ENCODE data around the gene AGBL4. TPM values are rescaled to one million over a fixed set of nuclear protein-coding genes. Genes with fewer than 3 reads are reported as not detected.

AGBL4 gene
- total RNA-seq, 2 donors from 2014 or later: 0.40 to 5.5 TPM

- DNase-seq: no peak
- Histone ChIP-seq H3K36me3 (ENCODE audit: control insufficient read depth, insufficient read depth, low read length) (no peaks in the 10 kb centered on the region), H3K9me3 (ENCODE audit: control insufficient read depth, low read length) (peaks cover 94% of the 10 kb centered on the region), H3K27me3 (ENCODE audit: control insufficient read depth, insufficient read depth, low read length, poor library complexity, severe bottlenecking) (no peaks in the 10 kb centered on the region), H3K4me1 (ENCODE audit: control insufficient read depth, insufficient read depth, low read length) (no peaks in the 10 kb centered on the region), H3K27ac (ENCODE audit: low read depth, low read length) (no peak overlapping the region), H3K9ac (ENCODE audit: extremely low read depth, low read length, poor library complexity, severe bottlenecking) (no peak overlapping the region), H3K4me3 (ENCODE audit: low read length) (no peak overlapping the region)
- Mint-ChIP-seq H3K36me3 (ENCODE audit: low read depth) (no peaks in the 10 kb centered on the region), H3K4me3 (no peak overlapping the region), H3K4me1 (no peaks in the 10 kb centered on the region), H3K27me3 (ENCODE audit: insufficient read depth) (peaks cover 2% of the 10 kb centered on the region), H3K9me3 (peaks cover 44% of the 10 kb centered on the region), H3K27ac (no peak overlapping the region)
- 36 to 50% methylated on average over 1 of the region's 1 CpG for WGBS, 2 experiments (ENCODE audit: insufficient coverage in 1 of 2, insufficient read length in 1 of 2)
- no peak for TF ChIP-seq CTCF (conservative IDR thresholded peaks at IDR 0.05)
Measured at GRCh38 chr1:49358036-49358435, 665.7 kb downstream of the AGBL4 start.

DNA sequence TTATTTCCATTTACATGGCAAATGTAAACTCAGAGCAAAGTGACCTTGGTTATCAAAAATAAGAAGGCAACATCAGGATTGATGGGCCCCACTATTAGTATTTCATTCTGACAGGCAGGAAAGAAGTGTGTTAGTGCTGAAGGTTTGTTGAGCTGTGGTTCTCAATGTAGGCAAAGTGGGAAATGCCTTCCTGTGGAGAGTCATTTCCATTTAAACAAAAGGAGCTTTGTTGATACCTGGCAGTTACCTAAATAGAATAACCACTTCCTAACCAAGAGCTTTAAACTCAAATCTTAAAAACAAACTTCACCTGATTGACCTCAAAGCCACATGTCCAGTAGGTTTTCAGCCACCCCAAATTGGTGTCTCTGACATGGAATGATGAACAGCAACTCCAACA lies 667.2 kb downstream of the AGBL4 start:
- H3K27ac ChIP-seq (ENCODE audit: low read depth, low read length): no peak overlapping the region
- peaks cover 94% of the 10 kb centered on the region for H3K9me3 ChIP-seq (ENCODE audit: control insufficient read depth, low read length)
- no peak for TF ChIP-seq CTCF (conservative IDR thresholded peaks at IDR 0.05)
- H3K4me3 ChIP-seq (ENCODE audit: low read length): no peak overlapping the region
- H3K27me3 ChIP-seq (ENCODE audit: control insufficient read depth, insufficient read depth, low read length, poor library complexity, severe bottlenecking): no peaks in the 10 kb centered on the region
- Mint-ChIP-seq H3K9me3 (peaks cover 46% of the 10 kb centered on the region), H3K27ac (no peak overlapping the region), H3K4me1 (no peaks in the 10 kb centered on the region), H3K36me3 (ENCODE audit: low read depth) (no peaks in the 10 kb centered on the region), H3K27me3 (ENCODE audit: insufficient read depth) (peaks cover 2% of the 10 kb centered on the region), H3K4me3 (no peak overlapping the region)
- DNase-seq: peak; percentile 52
- no peak overlapping the region for H3K9ac ChIP-seq (ENCODE audit: extremely low read depth, low read length, poor library complexity, severe bottlenecking)
- H3K36me3 ChIP-seq (ENCODE audit: control insufficient read depth, insufficient read depth, low read length): no peaks in the 10 kb centered on the region
- no peaks in the 10 kb centered on the region for H3K4me1 ChIP-seq (ENCODE audit: control insufficient read depth, insufficient read depth, low read length)

DNA sequence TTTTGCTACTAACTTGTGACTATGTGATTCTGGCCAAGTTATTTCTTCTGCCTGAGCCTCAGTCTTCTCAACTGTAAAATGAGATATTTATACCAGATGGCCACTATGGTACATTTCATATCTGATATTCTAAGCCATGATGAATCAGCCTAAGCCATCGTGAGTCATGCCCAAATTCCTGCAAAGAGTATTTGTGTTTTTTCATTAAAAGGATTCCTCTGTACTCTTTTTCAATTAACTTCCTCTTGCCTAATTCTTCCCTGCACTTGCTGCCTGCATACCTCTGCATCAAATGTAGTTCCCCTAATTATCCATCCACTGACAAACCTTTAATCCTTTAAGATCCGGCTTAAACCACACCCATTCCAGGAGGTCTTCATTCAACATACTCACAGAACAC lies 672.0 kb downstream of the AGBL4 start:
- Mint-ChIP-seq H3K9me3 (peaks cover 52% of the 10 kb centered on the region), H3K36me3 (ENCODE audit: low read depth) (no peaks in the 10 kb centered on the region), H3K4me1 (no peaks in the 10 kb centered on the region), H3K4me3 (no peak overlapping the region), H3K27me3 (ENCODE audit: insufficient read depth) (no peaks in the 10 kb centered on the region), H3K27ac (no peak overlapping the region)
- Histone ChIP-seq H3K9me3 (ENCODE audit: control insufficient read depth, low read length) (peaks cover 77% of the 10 kb centered on the region), H3K27ac (ENCODE audit: low read depth, low read length) (no peak overlapping the region), H3K4me3 (ENCODE audit: low read length) (no peak overlapping the region), H3K9ac (ENCODE audit: extremely low read depth, low read length, poor library complexity, severe bottlenecking) (no peak overlapping the region), H3K36me3 (ENCODE audit: control insufficient read depth, insufficient read depth, low read length) (no peaks in the 10 kb centered on the region), H3K4me1 (ENCODE audit: control insufficient read depth, insufficient read depth, low read length) (no peaks in the 10 kb centered on the region), H3K27me3 (ENCODE audit: control insufficient read depth, insufficient read depth, low read length, poor library complexity, severe bottlenecking) (no peaks in the 10 kb centered on the region)
- 75 to 76% methylated on average over 2 of the region's 2 CpGs for WGBS, 2 experiments (ENCODE audit: insufficient coverage in 1 of 2, insufficient read length in 1 of 2)
- DNase-seq: no peak
- no peak for TF ChIP-seq CTCF (conservative IDR thresholded peaks at IDR 0.05)
